Smooth muscle cell (in vitro differentiated cells): ENCODE data around the gene RTP5. TPM values are rescaled to one million over a fixed set of nuclear protein-coding genes. Genes with fewer than 3 reads are reported as not detected.

Experiments
- DNase-seq: peaks from one replicate; lab custom pipeline; 2025; ENCODE audit not compliant: unreplicated experiment; lab: John Stamatoyannopoulos, UW
- H2AFZ ChIP-seq: fragments of 200-600 bp; sonication (generic); 2 replicates; pipeline ENCODE4 v1.6.0; 2016; ENCODE audit warnings: antibody characterized with exemption, low read depth, mild to moderate bottlenecking
- H3F3A ChIP-seq: fragments of 200-600 bp; sonication (generic); 2 replicates; pipeline ENCODE4 v1.6.0; 2017; ENCODE audit warnings: antibody characterized with exemption, low read depth
- H3K27ac ChIP-seq: fragments of 200-600 bp; sonication (generic); 2 replicates; pipeline ENCODE4 v1.5.1; 2016; ENCODE audit warnings: low read depth, mild to moderate bottlenecking
- H3K27me3 ChIP-seq: fragments of 200-600 bp; sonication (generic); 2 replicates; pipeline ENCODE4 v1.6.1; 2016; ENCODE audit warnings: low read depth, mild to moderate bottlenecking
- H3K36me3 ChIP-seq: fragments of 200-600 bp; sonication (generic); 2 replicates; pipeline ENCODE4 v1.5.1; 2016; ENCODE audit warnings: low read depth
- H3K4me1 ChIP-seq: fragments of 200-600 bp; sonication (generic); 2 replicates; pipeline ENCODE4 v1.5.1; 2016; ENCODE audit warnings: low read depth
- H3K4me2 ChIP-seq: fragments of 200-600 bp; sonication (generic); 2 replicates; pipeline ENCODE4 v1.6.0; 2016; ENCODE audit warnings: mild to moderate bottlenecking
- H3K4me3 ChIP-seq: fragments of 200-600 bp; sonication (generic); 2 replicates; pipeline ENCODE4 v1.5.1; 2016; ENCODE audit warnings: mild to moderate bottlenecking
- H3K79me2 ChIP-seq: fragments of 200-600 bp; sonication (generic); 2 replicates; pipeline ENCODE4 v1.6.0; 2016; ENCODE audit warnings: low read depth, mild to moderate bottlenecking
- H3K9ac ChIP-seq: fragments of 200-600 bp; sonication (generic); 2 replicates; pipeline ENCODE4 v1.6.0; 2016; ENCODE audit warnings: low read depth
- H3K9me3 ChIP-seq: fragments of 200-600 bp; sonication (generic); replicated peaks from 2 replicates; pipeline ENCODE4 v1.5.1; 2016; ENCODE audit warnings: low read depth
- H4K20me1 ChIP-seq: fragments of 200-600 bp; sonication (generic); 2 replicates; pipeline ENCODE4 v1.6.0; 2016; ENCODE audit warnings: low read depth
- CTCF ChIP-seq: fragments of 200-600 bp; sonication (generic); IDR thresholded peaks from 2 replicates; pipeline ENCODE4 v1.5.1; 2017; ENCODE audit warnings: borderline replicate concordance, mild to moderate bottlenecking, antibody characterized with exemption; ENCODE audit not compliant: insufficient read depth, poor library complexity, severe bottlenecking
- WGBS: methylation state at CpG from one replicate; pipeline ENCODE4 v1.1.7; 2016; ENCODE audit warnings: low lambda C conversion rate; 5-methylcytosine and 5-hydroxymethylcytosine counted together
- polyA plus RNA-seq: library from polyadenylated mRNA; unstranded; fragments of >200 nt; fragmentation: Nextera tagmentation; extraction: Ambion mirVana; gene quantifications from 2 replicates; pipeline ENCODE4 v1.2.1, GENCODE V29; 2016
- total RNA-seq: library from RNA; depleted of rRNA; stranded (reverse); fragments of >200 nt; gene quantifications from 2 replicates; pipeline ENCODE4 v1.2.3, GENCODE V29; 2014

RTP5 gene
- total and polyA plus RNA-seq, 2 experiments from 2014 or later, result not detected

GRCh38 chr2:241894681-241895426 lies 25.3 kb downstream of the RTP5 start:
- peaks cover 12% of the 10 kb centered on the region for H4K20me1 ChIP-seq
- no peak for TF ChIP-seq CTCF
- no peaks in the 10 kb centered on the region for H3F3A ChIP-seq
- no peak overlapping the region for H3K9ac ChIP-seq
- no peak overlapping the region for H3K4me2 ChIP-seq
- no peak overlapping the region for H3K27ac ChIP-seq
- WGBS, result 94% methylated on average over 28 of the region's 28 CpGs
- no peaks in the 10 kb centered on the region for H3K4me1 ChIP-seq
- H3K27me3 ChIP-seq, result no peaks in the 10 kb centered on the region
- H3K36me3 ChIP-seq, result no peaks in the 10 kb centered on the region
- H2AFZ ChIP-seq, result no peak overlapping the region
- no peaks in the 10 kb centered on the region for H3K9me3 ChIP-seq
- H3K79me2 ChIP-seq, result no peaks in the 10 kb centered on the region
- no peak for DNase-seq
- H3K4me3 ChIP-seq, result no peak overlapping the region

- 94% methylated on average over 11 of the region's 11 CpGs for WGBS
Measured at GRCh38 chr2:241895427-241895711, 25.8 kb downstream of the RTP5 start.

GRCh38 chr2:241895712-241896641 lies 26.4 kb downstream of the RTP5 start:
- H2AFZ ChIP-seq, result no peak overlapping the region

More at GRCh38 chr2:241895427-241895711, 25.8 kb downstream of the RTP5 start:
- no peak overlapping the region for H3K9ac ChIP-seq
- H3K36me3 ChIP-seq, result no peaks in the 10 kb centered on the region
- H2AFZ ChIP-seq, result no peak overlapping the region
- H3K79me2 ChIP-seq, result no peaks in the 10 kb centered on the region
- H3K27ac ChIP-seq, result no peak overlapping the region
- no peaks in the 10 kb centered on the region for H3K4me1 ChIP-seq
- H3K9me3 ChIP-seq, result no peaks in the 10 kb centered on the region
- H4K20me1 ChIP-seq, result peaks cover 12% of the 10 kb centered on the region
- no peak overlapping the region for H3K4me3 ChIP-seq
- no peak for DNase-seq
- no peaks in the 10 kb centered on the region for H3K27me3 ChIP-seq
- no peak overlapping the region for H3K4me2 ChIP-seq
- H3F3A ChIP-seq, result no peaks in the 10 kb centered on the region
- TF ChIP-seq CTCF, result no peak

More at GRCh38 chr2:241895712-241896641, 26.4 kb downstream of the RTP5 start:
- Histone ChIP-seq H3K4me1 (no peaks in the 10 kb centered on the region), H3F3A (no peaks in the 10 kb centered on the region), H3K27ac (no peak overlapping the region), H3K79me2 (no peaks in the 10 kb centered on the region), H3K9me3 (no peaks in the 10 kb centered on the region), H4K20me1 (peaks cover 12% of the 10 kb centered on the region), H3K4me3 (no peak overlapping the region), H3K9ac (no peak overlapping the region), H3K4me2 (no peak overlapping the region), H3K36me3 (no peaks in the 10 kb centered on the region), H3K27me3 (no peaks in the 10 kb centered on the region)
- no peak for TF ChIP-seq CTCF
- no peak for DNase-seq
- 80% methylated on average over 24 of the region's 26 CpGs for WGBS
